HEK293 (cell line): ENCODE measurements around the gene ZNF467.

Experiments
- BCL11B ChIP-seq: fragments of 450-650 bp; formaldehyde crosslinking; IDR thresholded peaks from 2 replicates; pipeline ENCODE4 v1.5.1; 2016; ENCODE audit warnings: low read depth, missing biosample characterization, missing genetic modification characterization
- KLF10 ChIP-seq: fragments of 450-650 bp; IDR thresholded peaks from 2 replicates; pipeline ENCODE4 v1.5.1; 2018; ENCODE audit warnings: missing biosample characterization, mild to moderate bottlenecking, missing genetic modification characterization
- MEIS1 ChIP-seq: sonication (generic); formaldehyde crosslinking; IDR thresholded peaks from 2 replicates; pipeline ENCODE4 v1.8.1; 2022; ENCODE audit warnings: missing genetic modification reagents, mild to moderate bottlenecking, borderline replicate concordance
- MYNN ChIP-seq: fragments of 450-650 bp; formaldehyde crosslinking; IDR thresholded peaks from 2 replicates; pipeline ENCODE4 v1.5.1; 2016; ENCODE audit warnings: missing biosample characterization, missing genetic modification characterization, borderline replicate concordance
- SALL2 ChIP-seq: fragments of 450-650 bp; formaldehyde crosslinking; IDR thresholded peaks from 2 replicates; pipeline ENCODE4 v1.5.0; 2017; ENCODE audit warnings: missing biosample characterization, mild to moderate bottlenecking, missing genetic modification characterization, borderline replicate concordance
- SETDB1 ChIP-seq: IDR thresholded peaks from one replicate; pipeline ENCODE4 v1.6.1; 2017; ENCODE audit warnings: mild to moderate bottlenecking, low read length, moderate library complexity, mixed read lengths; ENCODE audit not compliant: insufficient read length
- ZFHX2 ChIP-seq: fragments of 450-650 bp; formaldehyde crosslinking; conservative IDR thresholded peaks from 2 replicates; pipeline ENCODE4 v1.5.1; 2016; ENCODE audit warnings: missing biosample characterization, missing genetic modification characterization
- ZFP3 ChIP-seq: fragments of 450-650 bp; formaldehyde crosslinking; IDR thresholded peaks from 2 replicates; pipeline ENCODE4 v1.5.1; 2016; ENCODE audit warnings: low read depth, missing biosample characterization, missing genetic modification characterization
- ZFP37 ChIP-seq: fragments of 450-650 bp; formaldehyde crosslinking; IDR thresholded peaks from 2 replicates; pipeline ENCODE4 v1.5.1; 2016; ENCODE audit warnings: missing biosample characterization, missing genetic modification characterization
- ZFP41 ChIP-seq: fragments of 450-650 bp; formaldehyde crosslinking; IDR thresholded peaks from 2 replicates; pipeline ENCODE4 v1.5.1; 2016; ENCODE audit warnings: missing biosample characterization, missing genetic modification characterization, borderline replicate concordance
- ZFP69B ChIP-seq: fragments of 450-650 bp; formaldehyde crosslinking; IDR thresholded peaks from 2 replicates; pipeline ENCODE4 v1.5.1; 2016; ENCODE audit warnings: missing biosample characterization, missing genetic modification characterization
- ZNF10 ChIP-seq: fragments of 450-650 bp; formaldehyde crosslinking; IDR thresholded peaks from 2 replicates; pipeline ENCODE4 v1.5.1; 2017; ENCODE audit warnings: missing biosample characterization, missing genetic modification characterization
- ZNF112 ChIP-seq: fragments of 450-650 bp; formaldehyde crosslinking; IDR thresholded peaks from 2 replicates; pipeline ENCODE4 v1.5.0; 2017; ENCODE audit warnings: missing biosample characterization, missing genetic modification characterization
- ZNF146 ChIP-seq: fragments of 450-650 bp; formaldehyde crosslinking; IDR thresholded peaks from 2 replicates; pipeline ENCODE4 v1.5.1; 2016; ENCODE audit warnings: missing biosample characterization, missing genetic modification characterization
- ZNF175 ChIP-seq: fragments of 450-650 bp; formaldehyde crosslinking; IDR thresholded peaks from 2 replicates; pipeline ENCODE4 v1.5.1; 2016; ENCODE audit warnings: missing biosample characterization, missing genetic modification characterization
- ZNF341 ChIP-seq: fragments of 450-650 bp; formaldehyde crosslinking; IDR thresholded peaks from 2 replicates; pipeline ENCODE4; 2016; ENCODE audit warnings: low read depth, missing biosample characterization, missing genetic modification characterization
- ZNF350 ChIP-seq: fragments of 450-650 bp; formaldehyde crosslinking; IDR thresholded peaks from 2 replicates; pipeline ENCODE4 v1.5.0; 2017; ENCODE audit warnings: missing biosample characterization, mild to moderate bottlenecking, missing genetic modification characterization
- ZNF354C ChIP-seq: fragments of 450-650 bp; formaldehyde crosslinking; IDR thresholded peaks from 2 replicates; pipeline ENCODE4 v1.5.1; 2016; ENCODE audit warnings: missing biosample characterization, missing genetic modification characterization, low read depth, borderline replicate concordance
- ZNF398 ChIP-seq: fragments of 450-650 bp; formaldehyde crosslinking; IDR thresholded peaks from 2 replicates; pipeline ENCODE4 v1.5.1; 2017; ENCODE audit warnings: missing biosample characterization, missing genetic modification characterization
- ZNF423 ChIP-seq: fragments of 450-650 bp; formaldehyde crosslinking; IDR thresholded peaks from 2 replicates; pipeline ENCODE4 v1.5.1; 2016; ENCODE audit warnings: missing biosample characterization, missing genetic modification characterization
- ZNF521 ChIP-seq: fragments of 450-650 bp; formaldehyde crosslinking; IDR thresholded peaks from 2 replicates; pipeline ENCODE4 v1.5.1; 2017; ENCODE audit warnings: missing biosample characterization, mild to moderate bottlenecking, missing genetic modification characterization
- ZNF549 ChIP-seq: fragments of 450-650 bp; IDR thresholded peaks from 2 replicates; pipeline ENCODE4 v1.5.1; 2018; ENCODE audit warnings: missing biosample characterization, missing genetic modification characterization, mild to moderate bottlenecking, inconsistent platforms, moderate library complexity
- ZNF639 ChIP-seq: fragments of 450-650 bp; formaldehyde crosslinking; IDR thresholded peaks from 2 replicates; pipeline ENCODE4 v1.5.1; 2016; ENCODE audit warnings: missing biosample characterization, missing genetic modification characterization
- TF ChIP-seq, protein P1 (sequence below): fragments of 450-650 bp; formaldehyde crosslinking; IDR thresholded peaks from 2 replicates; pipeline ENCODE4 v1.5.1; 2016; ENCODE audit warnings: missing biosample characterization, missing genetic modification characterization
- TF ChIP-seq, protein P2 (sequence below): fragments of 450-650 bp; formaldehyde crosslinking; IDR thresholded peaks from 2 replicates; pipeline ENCODE4 v1.5.1; 2016; ENCODE audit warnings: missing biosample characterization, missing genetic modification characterization
- TF ChIP-seq, protein P3 (sequence below): fragments of 450-650 bp; formaldehyde crosslinking; IDR thresholded peaks from 2 replicates; pipeline ENCODE4 v1.5.1; 2016; ENCODE audit warnings: missing biosample characterization, missing genetic modification characterization
- TF ChIP-seq, protein P4 (sequence below): fragments of 450-650 bp; formaldehyde crosslinking; IDR thresholded peaks from 2 replicates; pipeline ENCODE4 v1.5.1; 2016; ENCODE audit warnings: missing biosample characterization, missing genetic modification characterization

ZNF467 gene

DNA sequence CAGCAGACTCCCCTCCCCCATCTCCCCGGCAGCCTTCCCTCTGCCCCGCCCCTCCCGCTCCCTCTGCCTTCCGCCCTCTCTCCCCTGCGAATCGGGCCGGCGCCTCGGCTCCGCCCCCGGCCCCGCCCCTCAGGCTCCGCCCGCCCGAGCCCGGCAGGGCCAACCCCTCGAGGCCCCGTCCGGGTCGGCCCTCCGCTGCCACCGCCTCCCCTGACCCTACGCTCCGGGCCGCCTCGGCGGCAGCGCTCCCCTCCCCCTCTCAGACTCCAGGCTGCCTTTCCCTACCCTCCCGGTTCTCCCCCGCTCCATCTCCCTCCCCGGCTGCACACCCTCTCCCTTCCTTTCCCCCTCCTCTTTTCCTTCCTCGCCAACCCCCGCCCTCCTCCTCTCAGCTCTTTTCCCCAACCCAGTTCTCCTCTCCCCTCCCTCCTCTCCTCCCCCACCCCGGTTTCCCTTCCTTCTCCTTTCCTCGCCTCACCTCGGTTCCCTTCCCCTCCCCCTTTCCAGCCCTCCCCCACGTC lies 1.6 kb downstream of the ZNF467 start (continued):
- peak; percentile 86 for TF ChIP-seq ZFHX2 (tag by site-specific recombination)
- TF ChIP-seq SETDB1, result no peak
- no peak for TF ChIP-seq ZNF350 (tag by site-specific recombination)
- peak; percentile 98 for TF ChIP-seq ZNF398 (tag by site-specific recombination)
- TF ChIP-seq KLF10 (tag by site-specific recombination), result peak; percentile 96
- peak; percentile 70 for TF ChIP-seq ZNF423
- TF ChIP-seq, protein P1, sequence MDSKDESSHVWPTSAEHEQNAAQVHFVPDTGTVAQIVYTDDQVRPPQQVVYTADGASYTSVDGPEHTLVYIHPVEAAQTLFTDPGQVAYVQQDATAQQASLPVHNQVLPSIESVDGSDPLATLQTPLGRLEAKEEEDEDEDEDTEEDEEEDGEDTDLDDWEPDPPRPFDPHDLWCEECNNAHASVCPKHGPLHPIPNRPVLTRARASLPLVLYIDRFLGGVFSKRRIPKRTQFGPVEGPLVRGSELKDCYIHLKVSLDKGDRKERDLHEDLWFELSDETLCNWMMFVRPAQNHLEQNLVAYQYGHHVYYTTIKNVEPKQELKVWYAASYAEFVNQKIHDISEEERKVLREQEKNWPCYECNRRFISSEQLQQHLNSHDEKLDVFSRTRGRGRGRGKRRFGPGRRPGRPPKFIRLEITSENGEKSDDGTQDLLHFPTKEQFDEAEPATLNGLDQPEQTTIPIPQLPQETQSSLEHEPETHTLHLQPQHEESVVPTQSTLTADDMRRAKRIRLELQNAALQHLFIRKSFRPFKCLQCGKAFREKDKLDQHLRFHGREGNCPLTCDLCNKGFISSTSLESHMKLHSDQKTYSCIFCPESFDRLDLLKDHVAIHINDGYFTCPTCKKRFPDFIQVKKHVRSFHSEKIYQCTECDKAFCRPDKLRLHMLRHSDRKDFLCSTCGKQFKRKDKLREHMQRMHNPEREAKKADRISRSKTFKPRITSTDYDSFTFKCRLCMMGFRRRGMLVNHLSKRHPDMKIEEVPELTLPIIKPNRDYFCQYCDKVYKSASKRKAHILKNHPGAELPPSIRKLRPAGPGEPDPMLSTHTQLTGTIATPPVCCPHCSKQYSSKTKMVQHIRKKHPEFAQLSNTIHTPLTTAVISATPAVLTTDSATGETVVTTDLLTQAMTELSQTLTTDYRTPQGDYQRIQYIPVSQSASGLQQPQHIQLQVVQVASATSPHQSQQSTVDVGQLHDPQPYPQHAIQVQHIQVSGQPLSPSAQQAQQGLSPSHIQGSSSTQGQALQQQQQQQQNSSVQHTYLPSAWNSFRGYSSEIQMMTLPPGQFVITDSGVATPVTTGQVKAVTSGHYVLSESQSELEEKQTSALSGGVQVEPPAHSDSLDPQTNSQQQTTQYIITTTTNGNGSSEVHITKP (tag by site-specific recombination), result peak; percentile 70
- TF ChIP-seq, protein P2, sequence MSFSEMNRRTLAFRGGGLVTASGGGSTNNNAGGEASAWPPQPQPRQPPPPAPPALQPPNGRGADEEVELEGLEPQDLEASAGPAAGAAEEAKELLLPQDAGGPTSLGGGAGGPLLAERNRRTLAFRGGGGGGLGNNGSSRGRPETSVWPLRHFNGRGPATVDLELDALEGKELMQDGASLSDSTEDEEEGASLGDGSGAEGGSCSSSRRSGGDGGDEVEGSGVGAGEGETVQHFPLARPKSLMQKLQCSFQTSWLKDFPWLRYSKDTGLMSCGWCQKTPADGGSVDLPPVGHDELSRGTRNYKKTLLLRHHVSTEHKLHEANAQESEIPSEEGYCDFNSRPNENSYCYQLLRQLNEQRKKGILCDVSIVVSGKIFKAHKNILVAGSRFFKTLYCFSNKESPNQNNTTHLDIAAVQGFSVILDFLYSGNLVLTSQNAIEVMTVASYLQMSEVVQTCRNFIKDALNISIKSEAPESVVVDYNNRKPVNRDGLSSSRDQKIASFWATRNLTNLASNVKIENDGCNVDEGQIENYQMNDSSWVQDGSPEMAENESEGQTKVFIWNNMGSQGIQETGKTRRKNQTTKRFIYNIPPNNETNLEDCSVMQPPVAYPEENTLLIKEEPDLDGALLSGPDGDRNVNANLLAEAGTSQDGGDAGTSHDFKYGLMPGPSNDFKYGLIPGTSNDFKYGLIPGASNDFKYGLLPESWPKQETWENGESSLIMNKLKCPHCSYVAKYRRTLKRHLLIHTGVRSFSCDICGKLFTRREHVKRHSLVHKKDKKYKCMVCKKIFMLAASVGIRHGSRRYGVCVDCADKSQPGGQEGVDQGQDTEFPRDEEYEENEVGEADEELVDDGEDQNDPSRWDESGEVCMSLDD (tag by site-specific recombination), result no peak
- no peak for TF ChIP-seq ZFP3 (tag by site-specific recombination)
- TF ChIP-seq, protein P3, sequence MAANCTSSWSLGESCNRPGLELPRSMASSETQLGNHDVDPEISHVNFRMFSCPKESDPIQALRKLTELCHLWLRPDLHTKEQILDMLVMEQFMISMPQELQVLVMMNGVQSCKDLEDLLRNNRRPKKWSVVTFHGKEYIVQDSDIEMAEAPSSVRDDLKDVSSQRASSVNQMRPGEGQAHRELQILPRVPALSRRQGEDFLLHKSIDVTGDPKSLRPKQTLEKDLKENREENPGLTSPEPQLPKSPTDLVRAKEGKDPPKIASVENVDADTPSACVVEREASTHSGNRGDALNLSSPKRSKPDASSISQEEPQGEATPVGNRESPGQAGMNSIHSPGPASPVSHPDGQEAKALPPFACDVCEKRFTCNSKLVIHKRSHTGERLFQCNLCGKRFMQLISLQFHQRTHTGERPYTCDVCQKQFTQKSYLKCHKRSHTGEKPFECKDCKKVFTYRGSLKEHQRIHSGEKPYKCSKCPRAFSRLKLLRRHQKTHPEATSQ (tag by site-specific recombination), result peak; percentile 79; the same call in 1 of the 2 replicates
- peak; percentile 14; the same call in 1 of the 2 replicates for TF ChIP-seq ZNF146
- no peak for TF ChIP-seq ZNF175 (tag by site-specific recombination)
- TF ChIP-seq SALL2 (tag by site-specific recombination), result no peak
- no peak for TF ChIP-seq MEIS1
- TF ChIP-seq ZNF354C (tag by site-specific recombination), result no peak
- no peak for TF ChIP-seq ZNF549
- TF ChIP-seq ZNF639 (tag by site-specific recombination), result 0 out of 2 replicates have a peak, but pooled peaks have one; percentile 48
- peak; percentile 53; the same call in 1 of the 2 replicates for TF ChIP-seq BCL11B (tag by site-specific recombination)
- TF ChIP-seq ZFP37 (tag by site-specific recombination), result no peak
- no peak for TF ChIP-seq ZFP41 (tag by site-specific recombination)
- TF ChIP-seq, protein P4, sequence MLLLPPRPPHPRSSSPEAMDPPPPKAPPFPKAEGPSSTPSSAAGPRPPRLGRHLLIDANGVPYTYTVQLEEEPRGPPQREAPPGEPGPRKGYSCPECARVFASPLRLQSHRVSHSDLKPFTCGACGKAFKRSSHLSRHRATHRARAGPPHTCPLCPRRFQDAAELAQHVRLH (tag by site-specific recombination), result no peak; the same call in 1 of the 2 replicates
- no peak for TF ChIP-seq MYNN (tag by site-specific recombination)
- peak; percentile 72; the same call in 1 of the 2 replicates for TF ChIP-seq ZFP69B (tag by site-specific recombination)
- peak; percentile 70 for TF ChIP-seq ZNF341 (tag by site-specific recombination)
- TF ChIP-seq ZNF521 (tag by site-specific recombination), result no peak
- TF ChIP-seq ZNF112 (tag by site-specific recombination), result no peak
- no peak for TF ChIP-seq ZNF10 (tag by site-specific recombination)
